HG02763 (cell line): ENCODE results near the gene RBM47.
"Not testable (repeated sequence)": the region's sequence is repeated elsewhere in the genome, so short reads cannot be mapped to it uniquely, and the experiment has no call there.

Experiments used
- ATAC-seq: cut with Tn5 transposase; IDR thresholded peaks from one replicate; pipeline ENCODE4 v1.9.1; 2021; ENCODE audit warnings: mild to moderate bottlenecking, moderate library complexity; ENCODE audit not compliant: unreplicated experiment

Gene RBM47

DNA sequence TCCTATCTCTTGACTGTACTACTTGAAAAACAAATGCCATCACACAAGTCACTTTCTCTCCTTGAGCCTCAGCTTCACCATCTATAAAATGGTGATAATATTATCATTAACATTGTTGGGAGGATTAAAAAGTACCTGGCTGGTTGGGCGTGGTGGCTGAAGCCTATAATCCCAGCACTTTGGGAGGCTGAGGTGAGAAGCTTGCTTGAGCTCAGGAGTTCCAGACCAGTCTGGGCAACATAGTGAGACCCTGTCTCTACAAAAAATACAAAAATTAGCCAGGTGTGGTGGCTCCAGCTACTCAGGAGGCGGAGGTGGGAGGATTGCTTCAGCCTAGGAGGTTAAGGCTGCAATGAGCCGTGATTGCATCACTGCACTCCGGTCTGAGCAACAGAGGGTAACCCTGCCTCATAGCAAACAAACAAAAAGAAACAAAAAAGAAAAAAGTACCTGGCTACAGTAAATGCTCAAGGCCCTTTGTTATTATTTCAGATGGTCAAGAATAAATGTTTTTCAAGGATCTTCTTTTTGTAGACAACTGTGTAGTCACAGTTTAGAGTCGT is 174.2 kb downstream of the RBM47 start:
- no peak for ATAC-seq

DNA sequence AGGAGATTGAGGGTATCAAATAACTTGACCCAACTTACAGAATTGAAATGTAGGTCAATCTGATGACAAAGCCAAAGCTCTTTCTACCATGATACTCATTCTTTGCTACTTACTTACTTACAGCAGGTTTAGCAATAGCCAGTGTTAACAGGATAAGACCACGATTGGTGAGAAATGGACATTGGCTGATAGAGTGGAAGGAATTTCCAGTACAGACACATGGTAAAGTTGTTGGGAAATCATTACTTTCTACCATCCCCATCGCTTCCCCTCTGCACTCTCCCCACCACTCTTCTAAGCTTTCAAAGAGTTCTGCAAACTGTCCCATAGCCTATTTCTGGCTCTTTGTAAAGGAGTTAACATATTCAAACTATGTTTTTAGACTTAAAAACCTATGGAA is 174.8 kb downstream of the RBM47 start:
- ATAC-seq = no peak

DNA sequence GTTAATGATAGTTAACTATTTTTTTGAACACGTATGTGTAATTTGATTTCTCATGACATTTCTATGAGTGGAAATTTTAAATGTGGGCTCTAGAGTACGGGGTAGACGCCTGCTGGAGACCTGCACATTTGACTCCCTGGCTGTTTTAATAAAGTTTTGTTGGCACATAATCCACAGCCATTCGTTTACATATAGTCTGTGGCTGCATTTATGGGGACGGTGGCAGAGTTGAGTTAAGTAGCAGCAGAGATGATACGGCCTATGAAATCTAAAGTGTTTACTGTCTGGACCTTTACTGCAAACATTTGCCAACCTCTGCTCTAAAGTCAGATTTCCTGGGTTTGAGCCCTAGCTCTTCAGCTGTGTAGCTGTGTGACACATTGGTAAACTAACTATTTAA is 175.8 kb downstream of the RBM47 start:
- no peak for ATAC-seq

DNA sequence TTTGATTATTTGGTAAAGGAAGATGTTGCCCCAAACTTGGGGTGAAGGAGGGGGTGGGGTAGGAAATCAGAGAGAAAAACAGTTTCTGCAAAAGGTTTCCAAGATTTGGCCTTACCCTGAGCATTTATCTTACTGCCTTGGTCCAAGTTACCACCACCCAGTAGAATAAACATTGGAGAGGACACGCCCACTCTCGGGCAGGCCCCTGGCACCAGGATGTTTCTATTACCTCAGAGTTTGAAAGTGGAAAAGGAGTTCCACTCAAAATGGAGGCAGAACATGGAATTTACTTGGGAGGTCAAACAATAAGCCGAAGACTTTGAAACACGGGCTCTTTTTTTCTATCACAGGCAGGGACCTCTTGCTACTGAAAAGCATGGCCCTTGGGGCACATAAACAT is 180.8 kb downstream of the RBM47 start:
- no peak for ATAC-seq

DNA sequence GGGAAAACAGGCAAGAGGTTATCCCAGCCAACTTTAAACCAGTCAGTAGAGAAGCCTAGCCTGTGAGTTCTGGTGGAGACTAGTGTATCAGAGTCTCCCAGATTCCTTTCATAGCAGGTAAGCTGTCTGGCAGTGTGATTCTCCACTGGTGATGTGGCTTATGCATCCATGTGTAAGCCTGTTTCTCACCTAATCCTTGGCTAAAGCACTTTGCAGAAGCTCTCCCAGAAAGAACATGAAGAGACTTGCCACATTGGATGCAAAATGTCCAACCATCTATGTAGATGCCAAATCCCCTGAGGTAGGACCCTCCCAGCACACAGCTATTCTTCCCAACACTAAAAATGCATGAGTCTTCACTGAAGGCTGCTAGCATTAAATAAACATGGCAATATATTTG is 182.8 kb downstream of the RBM47 start:
- no peak for ATAC-seq

DNA sequence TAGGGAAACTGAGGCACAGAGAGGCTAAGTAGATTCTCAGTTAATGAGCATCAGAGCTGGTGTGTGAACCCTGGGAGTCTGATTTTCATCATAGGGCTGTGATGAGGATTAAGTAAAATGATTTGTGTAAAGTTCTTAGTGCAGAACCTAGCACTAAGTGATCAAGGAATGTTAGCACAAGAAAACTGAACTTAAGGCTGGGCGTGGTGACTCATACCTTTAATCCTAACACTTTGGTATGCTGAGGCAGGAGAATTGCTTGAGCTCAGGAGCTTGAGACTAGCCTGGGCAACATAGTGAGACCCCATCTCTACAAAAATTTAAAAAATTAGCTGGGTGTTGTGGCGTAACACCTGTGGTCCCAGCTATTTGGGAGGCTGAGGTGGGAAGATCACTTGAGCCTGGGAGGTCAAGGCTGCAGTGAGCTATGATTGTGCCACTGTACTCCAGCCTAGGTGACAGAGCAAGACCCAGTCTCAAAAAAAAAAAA is 183.4 kb downstream of the RBM47 start:
- ATAC-seq = not testable (repeated sequence)

DNA sequence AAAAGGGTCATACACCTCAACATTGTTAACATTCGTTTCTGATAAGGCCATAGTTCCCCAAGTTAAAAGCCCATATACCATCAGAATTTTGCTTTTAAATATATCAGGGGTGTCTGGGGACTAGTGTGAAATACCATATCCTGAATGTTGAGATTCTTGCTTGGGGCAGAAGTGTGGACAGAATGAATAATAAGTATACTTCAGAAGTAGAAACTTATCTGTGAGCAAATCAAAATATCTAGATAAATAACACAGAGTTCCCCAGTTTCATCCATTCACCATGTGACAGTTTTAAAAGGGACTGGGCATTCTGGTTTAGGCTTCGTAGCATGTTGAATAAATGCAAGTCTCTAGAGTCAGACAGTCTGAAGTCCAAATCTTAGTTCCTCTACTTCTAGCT is 184.0 kb downstream of the RBM47 start:
- no peak for ATAC-seq

DNA sequence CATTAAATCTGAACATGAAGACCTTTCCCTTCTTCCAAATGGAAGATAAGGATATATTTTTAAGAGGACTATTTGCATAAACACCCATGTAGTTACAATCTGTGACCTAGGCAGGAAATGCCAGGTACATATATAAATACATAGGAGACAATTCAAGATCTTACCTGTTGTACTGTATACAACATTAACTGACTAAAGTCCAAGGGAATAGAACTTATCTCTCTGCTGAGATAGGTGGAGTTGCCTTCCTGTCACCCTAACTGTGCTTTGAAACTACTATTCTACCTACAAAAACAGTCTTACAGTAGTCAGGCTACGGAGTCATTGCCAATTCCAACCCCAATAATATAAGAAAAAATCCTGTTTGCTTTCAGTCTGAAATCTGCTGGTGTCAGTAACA is 188.2 kb downstream of the RBM47 start:
- no peak for ATAC-seq

DNA sequence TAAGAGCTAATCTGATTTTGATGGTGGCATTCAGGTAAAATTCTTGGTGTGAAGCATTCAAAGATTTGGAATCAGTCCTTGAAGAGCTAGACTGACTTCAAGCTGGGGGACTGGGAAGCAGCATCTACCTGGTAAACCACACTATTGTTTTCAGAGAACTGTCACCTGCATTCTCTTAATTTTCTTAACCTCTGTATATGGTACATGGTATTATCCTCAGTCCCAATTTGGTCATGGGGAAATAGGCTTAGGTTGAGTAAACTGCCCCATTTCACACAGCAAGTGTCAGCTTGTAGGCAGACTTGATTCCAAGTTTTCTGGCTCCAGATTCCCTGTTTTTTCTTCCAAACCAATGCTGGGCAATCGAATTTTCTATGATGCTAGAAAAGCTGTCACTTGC is 190.1 kb downstream of the RBM47 start:
- no peak for ATAC-seq

DNA sequence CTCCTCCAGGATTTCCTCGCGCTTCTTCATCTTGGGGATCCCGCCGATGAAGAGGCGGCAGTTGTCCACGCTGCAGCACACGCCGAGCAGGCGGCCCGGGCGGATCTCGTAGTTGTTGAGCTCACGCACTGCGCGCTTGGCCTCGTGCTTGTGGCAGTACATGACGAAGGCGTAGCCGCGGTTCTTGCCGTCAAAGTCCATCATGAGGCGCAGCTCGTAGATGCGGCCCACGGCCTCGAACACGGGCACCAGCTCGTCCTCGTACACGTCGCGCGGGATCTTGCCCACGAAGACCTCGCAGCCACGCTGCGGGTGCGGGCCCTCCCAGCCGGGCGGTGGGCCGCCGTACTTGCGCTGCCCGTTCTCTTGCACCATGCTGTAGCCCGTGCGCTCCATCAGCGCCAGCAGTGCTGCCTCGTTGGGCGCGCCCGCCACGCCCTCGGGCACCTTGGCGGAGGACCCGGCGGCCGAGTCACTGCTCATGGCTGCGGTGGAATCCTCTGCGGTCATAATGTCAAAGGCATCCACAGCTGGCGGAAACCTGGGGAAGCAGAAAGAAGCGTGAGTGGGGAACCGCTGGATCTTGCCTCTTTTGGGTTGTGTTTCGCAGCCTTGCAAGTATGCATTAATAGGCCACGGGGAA is 191.2 kb downstream of the RBM47 start:
- ATAC-seq = no peak

DNA sequence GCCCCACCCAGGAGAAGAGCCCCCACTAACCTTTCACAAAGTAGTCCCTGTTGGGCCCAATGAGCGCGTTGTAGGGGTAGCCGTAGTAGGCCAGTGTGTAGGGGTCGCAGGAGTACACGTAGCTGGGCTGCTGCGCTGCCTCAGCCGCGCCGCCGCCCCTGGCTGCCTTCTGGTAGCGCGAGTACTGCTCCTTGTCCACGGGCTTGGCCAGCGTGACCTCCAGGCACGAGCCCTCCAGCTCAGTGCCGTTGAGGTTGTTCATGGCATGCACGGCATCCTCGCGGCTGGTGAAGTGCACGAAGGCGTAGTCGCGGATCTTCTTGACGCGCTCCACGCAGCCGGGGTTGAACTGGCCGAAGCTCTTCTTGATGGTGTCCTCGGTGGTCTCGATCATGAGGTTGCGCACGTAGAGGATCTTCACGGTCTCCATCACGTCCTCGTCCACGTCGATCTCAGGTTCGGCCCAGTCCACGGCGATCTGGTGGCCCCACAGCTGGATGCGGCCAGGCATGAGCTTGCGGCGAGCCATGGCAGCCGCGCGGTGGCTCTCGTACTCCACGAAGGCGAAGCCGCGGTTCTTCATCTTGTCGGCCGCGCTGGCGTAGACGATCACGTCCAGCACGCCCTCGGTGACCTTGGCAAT is 191.8 kb downstream of the RBM47 start:
- ATAC-seq = no peak

DNA sequence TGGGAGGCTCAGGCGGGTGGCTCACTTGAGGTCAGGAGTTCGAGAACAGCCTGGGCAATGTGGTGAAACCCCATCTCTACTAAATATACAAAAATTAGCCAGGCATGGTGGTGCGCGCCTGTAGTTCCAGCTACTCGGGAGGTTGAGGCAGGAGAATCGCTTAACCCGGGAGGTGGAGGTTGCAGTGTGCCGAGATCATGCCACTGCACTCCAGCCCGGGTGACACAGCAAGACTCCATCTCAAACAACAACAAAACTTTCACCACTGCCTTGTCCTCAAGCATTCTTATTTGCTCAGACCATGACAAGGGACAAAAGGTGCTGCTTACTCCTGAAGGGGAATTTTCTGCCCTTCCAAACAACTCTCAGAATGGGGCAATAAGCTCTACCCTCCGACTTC is 194.4 kb downstream of the RBM47 start:
- not testable (repeated sequence) for ATAC-seq

DNA sequence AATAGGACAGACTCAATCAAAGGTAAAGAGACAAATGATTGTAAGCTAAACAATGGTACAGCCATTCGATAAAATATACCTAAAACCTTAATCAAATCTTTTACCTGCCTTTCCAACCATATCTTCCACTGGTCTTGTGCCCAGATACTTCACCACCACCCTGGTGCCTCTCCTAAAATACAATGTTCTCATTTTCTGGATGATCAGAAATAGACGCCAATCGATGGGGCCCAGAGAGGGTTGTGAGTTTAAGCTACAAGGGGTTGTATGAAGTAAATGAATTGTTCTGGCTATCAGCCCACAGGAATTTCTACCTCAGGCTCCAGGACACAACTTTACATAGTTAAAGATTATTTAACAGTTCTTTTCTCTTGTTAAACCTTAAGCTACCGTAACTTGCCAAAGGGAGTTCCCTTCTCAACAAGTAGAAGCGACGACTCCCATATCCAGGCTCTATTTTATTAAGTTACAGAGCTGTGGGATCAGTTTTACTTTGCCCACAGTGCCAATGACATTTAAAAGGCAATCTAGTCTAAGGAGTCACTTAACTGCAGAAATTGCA is 195.5 kb downstream of the RBM47 start:
- no peak for ATAC-seq

DNA sequence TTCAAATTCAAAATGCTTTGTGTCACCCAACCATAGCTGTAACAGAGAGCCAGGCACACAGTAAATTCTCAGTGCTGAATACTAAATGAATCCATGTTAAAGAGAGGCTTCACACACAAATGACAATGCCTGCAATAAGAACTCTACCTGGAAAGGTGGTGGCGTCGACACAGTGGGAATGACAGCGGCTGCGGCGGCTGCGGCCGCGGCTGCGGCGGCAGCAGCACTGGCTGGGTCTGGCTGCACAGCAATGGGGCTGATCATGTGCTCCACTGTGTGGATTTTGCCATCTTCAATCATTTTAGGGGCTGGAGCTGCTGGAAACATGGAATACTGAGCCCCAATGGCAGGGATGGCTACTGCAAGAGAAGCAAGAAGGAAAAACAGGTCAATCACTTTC is 197.2 kb downstream of the RBM47 start:
- ATAC-seq = no peak

DNA sequence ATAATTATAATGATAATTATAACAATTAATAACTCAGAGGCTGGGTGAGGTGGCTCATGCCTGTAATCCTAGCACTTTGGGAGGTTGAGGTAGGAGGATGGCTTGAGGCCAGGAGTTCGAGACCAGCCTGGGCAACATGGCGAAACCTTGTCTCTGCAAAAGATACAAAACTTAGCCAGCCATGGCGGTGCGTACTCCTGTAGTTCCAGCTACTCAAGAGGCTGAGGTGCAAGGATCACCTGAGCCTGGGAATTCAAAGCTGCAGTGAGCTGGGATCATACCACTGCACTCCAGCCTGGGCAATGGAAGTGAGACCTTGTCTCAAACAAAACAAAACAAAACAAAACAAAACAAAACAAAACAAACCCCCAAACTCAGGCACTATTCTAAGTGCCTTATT is 201.8 kb downstream of the RBM47 start:
- not testable (repeated sequence) for ATAC-seq

DNA sequence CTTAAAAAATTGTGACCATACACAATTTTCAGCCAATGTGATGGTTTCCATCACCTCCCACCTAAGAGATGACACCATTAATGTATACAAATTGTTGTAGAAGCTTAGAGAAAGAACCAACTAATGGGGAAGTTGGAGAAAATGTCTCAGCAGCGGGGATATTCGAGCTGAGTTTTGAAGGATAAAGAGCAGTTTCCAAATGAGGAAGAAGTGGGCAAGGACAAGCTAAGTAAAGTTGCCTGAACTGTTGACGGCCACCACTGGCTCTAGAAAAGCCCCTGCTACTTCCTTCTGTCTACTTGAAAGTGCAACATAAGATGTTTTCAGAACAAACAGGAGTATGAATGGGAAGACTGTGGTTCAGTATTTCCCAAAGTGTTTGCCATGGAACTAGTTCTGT is 202.5 kb downstream of the RBM47 start:
- ATAC-seq = no peak

DNA sequence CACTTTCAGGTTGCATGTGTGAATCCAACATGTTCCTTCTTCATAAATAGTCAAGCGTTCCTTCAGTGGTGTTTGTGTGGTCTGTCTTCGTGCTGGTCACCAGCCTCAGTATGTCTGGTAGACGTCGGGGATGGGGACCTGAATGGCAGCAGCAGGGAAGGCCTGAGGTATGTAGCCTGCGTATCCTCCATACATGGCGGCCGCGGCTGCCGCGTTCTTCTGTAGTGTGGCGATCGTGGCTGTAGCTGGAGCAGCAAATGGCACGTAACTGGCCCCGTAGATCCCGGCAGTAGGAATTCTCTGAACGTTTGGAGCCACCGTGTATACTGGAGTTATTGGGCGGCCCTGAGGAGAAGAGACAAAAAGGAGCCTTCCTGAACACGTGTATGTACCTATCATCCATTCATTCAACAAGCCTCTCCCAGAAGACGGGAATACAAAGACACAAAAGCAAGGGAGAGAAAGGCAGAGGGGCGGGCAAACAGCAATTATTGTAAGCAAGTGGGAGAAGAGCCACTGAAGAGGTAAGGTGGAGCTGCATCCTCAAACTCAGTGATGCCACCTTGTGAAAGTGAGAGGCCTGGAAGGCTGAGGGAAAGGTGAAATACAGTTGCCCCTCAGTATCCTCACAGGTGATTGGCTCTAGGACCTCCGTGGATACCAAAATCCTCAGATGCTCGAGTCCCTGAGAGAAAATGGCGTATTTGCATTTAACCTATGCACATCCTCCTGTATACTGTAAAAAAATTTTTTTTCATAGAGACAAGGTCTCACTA is 203.7 kb downstream of the RBM47 start:
- ATAC-seq = no peak

DNA sequence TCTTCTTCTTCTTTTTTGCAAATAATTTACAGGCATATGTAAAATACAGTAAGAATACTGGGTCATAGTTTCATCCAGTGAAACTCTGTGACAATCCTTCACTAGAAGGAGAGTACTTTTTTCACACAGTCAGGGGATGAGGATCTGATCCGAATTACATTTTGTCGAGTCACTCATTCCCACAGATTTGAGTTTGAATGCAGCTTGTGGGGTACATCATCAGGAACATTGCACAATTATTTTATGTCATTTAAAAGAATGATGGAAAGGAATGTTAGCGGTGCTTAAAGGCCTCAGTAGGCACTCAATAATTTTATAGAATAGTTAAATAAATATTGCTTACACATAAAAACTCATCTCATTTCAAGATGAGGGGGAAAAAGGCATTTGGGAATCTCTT is 205.9 kb downstream of the RBM47 start:
- no peak for ATAC-seq

DNA sequence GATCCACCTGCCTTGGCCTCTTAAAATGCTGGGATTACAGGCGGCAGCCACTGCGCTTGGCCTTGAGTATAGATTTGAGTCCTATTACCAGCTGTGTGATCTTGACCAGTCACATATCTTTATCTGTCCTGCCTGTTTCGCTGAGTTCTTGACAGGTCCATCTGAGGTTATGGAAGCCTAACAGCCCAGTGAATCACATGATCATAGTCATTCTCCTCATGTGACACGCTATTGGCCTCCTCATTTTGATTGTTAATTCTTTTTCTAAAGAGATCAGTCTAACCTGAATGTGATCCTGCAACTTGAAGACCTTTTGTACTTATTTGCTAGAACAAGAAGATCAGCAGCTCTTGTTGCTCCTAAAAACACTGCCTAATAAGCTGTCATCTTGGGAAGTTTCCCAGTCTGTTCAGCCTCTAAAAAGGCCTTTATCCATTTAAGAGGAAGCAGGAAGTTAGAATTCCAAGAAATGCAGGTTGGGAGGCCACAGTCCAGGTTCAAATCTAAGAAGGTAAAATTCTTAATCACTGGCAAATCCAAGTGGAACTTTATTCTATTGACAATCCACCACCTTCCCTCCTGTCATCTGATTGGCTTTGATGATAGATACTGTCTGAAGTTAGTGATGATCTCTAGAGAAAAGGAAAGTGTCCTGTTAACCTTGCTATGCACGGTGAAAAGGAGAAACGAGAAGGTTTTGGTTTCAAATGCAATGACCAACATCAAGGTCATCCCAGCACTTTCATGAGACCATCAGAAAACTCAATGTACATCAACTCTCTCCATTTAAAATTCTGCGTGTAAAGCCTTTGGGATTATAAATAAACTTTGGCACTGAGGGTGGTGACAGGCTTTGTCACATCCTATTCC is 207.6 kb downstream of the RBM47 start:
- ATAC-seq = no peak

DNA sequence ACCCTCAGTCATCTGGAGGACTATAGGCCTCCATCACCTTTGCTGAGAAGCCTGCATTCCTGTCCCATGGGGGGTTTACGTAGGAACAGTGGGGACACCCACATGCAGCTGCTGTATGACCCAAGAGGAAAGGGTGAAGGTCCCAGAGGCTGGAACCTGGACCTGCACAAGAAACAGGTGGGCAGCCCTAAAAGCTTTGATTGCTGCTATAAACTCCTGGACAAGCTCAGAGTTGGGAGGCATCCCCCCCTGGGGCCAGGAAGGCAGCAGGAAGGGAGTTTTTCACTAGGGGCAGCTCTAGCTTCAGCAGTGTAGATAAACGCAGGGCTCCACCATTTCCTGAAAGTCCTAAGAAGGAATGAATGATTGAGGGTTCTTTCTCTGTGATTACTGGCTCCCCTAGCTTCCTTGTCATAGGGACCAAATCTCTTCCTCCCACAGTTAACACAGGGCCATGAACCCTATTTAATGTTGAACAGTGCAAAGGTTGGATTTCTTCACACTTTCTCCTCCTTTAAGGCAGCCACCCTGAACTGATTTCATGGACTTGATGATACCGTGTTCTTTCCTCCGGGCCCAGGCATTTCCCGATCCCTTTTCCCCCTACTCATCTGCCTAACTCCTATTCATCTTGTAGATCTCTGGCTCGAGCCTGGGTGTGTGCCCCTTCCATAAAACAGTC is 210.3 kb downstream of the RBM47 start:
- no peak for ATAC-seq
